GM12801 (cell line): ENCODE measurements around the gene SEMA4D.

Experiments used
- CTCF ChIP-seq: IDR thresholded peaks from one replicate; pipeline ENCODE4 v1.5.1; 2011; ENCODE audit warnings: control low read depth; ENCODE audit not compliant: insufficient read length; ENCODE audit errors: extremely low read depth

Gene SEMA4D

GRCh38 chr9:89323390-89323789, 174.5 kb downstream of the SEMA4D start:
- TF ChIP-seq CTCF, result no peak

GRCh38 chr9:89319015-89319905, 178.7 kb downstream of the SEMA4D start:
- no peak for TF ChIP-seq CTCF

- no peak for TF ChIP-seq CTCF
Observed at GRCh38 chr9:89318123-89319014, 179.5 kb downstream of the SEMA4D start, which contains the start of gene SECISBP2. Gene SECISBP2, plus strand, starts transcription at chr9:89318500. Its CDS starts 77 bp downstream, at chr9:89318577.

GRCh38 chr9:89317282-89317681, 180.6 kb downstream of the SEMA4D start:
- TF ChIP-seq CTCF, result no peak

GRCh38 chr9:89315482-89315881, 182.4 kb downstream of the SEMA4D start:
- TF ChIP-seq CTCF, result no peak

- TF ChIP-seq CTCF, result no peak
Observed at GRCh38 chr9:89314955-89315354, 183.0 kb downstream of the SEMA4D start.

- no peak for TF ChIP-seq CTCF
Observed at GRCh38 chr9:89313842-89314241, 184.1 kb downstream of the SEMA4D start.
